Muscle of arm (tissue), 12 donors: Measurements from ENCODE around the gene LPP. TPM values are rescaled to one million over a fixed set of nuclear protein-coding genes. Genes with fewer than 3 reads are reported as not detected.
"Not testable (repeated sequence)": the region's sequence is repeated elsewhere in the genome, so short reads cannot be mapped to it uniquely, and the experiment has no call there.

Experiments used
- DNase-seq: peaks from one replicate; pipeline ENCODE4 v3.0.0-alpha.2; 2013
- polyA plus RNA-seq, 12 donors: library from polyadenylated mRNA; unstranded; fragments of 120-200 nt; gene quantifications; one replicate each; pipeline ENCODE4 v1.2.1, GENCODE V29; 2013; ENCODE audit not compliant: insufficient read length in 12 of 12

LPP gene
- polyA plus RNA-seq, 12 donors: 13.8 to 39.6 (median 16.4) TPM; not detected in 1

- no peak for DNase-seq
Measured at GRCh38 chr3:188581792-188582191, 427.8 kb downstream of the LPP start.

DNA sequence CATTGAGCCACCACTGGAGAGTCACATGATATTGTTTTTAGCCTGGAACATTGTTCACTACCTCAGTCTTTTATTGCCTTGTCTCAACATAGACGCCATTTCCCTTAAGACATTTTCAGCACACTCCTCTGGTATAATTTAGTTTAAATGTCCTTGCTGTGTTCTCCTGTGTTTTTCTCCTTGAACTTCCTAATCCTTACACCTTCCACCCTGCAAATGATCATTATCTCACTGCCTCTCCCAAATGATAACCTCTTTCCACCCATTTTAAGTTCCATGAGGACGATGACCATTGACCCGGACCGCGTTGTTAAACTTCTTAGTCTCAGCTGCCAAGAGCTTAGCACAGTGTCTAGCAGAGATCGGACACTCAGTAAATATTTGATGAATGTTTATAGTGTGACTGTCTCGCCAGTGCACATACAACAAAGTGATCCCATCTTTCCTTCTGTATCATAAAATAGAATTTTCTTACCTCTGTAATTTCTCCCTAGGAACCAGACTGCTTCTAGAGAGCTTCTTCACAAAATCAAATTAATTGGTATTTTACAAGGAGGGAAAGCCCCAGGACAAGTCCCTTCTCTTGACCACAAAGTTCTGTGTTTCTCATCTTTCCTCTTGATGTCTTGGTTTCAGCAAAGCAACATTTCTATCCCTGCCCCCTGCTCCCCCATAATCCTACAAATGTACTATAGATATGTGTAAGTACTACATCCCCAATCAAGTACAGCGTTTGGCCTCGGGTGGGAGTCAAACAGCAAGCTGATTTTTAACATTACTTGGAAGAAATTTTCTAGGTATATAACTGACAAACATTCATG is 429.6 kb downstream of the LPP start:
- DNase-seq: no peak

- DNase-seq: no peak
Measured at GRCh38 chr3:188584162-188584529, 430.2 kb downstream of the LPP start.

GRCh38 chr3:188584958-188585689 is 431.2 kb downstream of the LPP start:
- no peak for DNase-seq

- no peak for DNase-seq
Measured at GRCh38 chr3:188589071-188589470, 435.1 kb downstream of the LPP start.

GRCh38 chr3:188589771-188590170 is 435.8 kb downstream of the LPP start:
- no peak for DNase-seq

- DNase-seq: no peak
Measured at GRCh38 chr3:188590557-188590956, 436.6 kb downstream of the LPP start.

DNA sequence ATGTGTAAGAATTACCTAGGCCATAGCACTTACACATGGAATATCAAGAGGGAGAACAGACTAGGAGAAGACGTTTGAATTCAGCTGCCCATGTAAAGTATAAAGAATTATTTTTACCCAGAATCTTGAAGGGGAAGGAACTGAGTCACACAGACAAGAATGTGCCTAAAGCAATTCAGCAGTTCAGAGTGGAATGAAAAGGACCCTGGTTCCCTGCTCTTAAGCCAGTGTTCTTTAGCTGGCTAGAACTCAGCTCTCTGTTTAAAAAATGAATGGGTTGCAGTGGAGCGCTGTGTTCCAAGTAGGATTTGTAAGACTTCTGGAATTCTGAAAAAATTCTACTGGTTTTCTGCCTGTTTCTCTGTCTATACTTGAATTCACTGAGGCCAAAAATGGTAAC is 440.2 kb downstream of the LPP start:
- no peak for DNase-seq

- DNase-seq: no peak
Measured at GRCh38 chr3:188595890-188596376, 442.0 kb downstream of the LPP start.

DNA sequence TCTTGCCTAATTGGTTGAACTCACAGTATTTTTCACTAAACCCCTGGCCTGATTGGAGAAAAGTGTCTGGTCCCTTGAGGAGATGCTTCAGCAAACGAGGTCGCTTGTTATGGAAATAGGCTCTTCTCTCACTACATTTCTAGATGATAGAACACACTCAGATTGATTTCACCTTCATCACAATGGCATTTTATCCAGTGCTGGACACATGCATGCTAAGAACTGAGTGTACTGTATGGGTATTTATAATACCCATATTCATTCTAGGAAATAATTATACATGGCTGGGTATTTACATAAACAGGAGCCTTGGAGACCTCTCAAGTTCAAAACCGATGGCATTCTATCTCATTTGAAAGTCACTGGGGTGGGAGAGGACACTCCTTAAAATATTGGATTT is 444.9 kb downstream of the LPP start:
- DNase-seq: no peak

GRCh38 chr3:188602111-188602510 is 448.2 kb downstream of the LPP start:
- no peak for DNase-seq

GRCh38 chr3:188602620-188603019 is 448.7 kb downstream of the LPP start:
- DNase-seq: no peak

GRCh38 chr3:188604651-188605050 is 450.7 kb downstream of the LPP start:
- no peak for DNase-seq

- DNase-seq: no peak
Measured at GRCh38 chr3:188605231-188605630, 451.3 kb downstream of the LPP start.

- DNase-seq: no peak
Measured at GRCh38 chr3:188605905-188606304, 451.9 kb downstream of the LPP start.

GRCh38 chr3:188607805-188608315 is 453.9 kb downstream of the LPP start:
- DNase-seq: no peak

GRCh38 chr3:188608401-188608800 is 454.4 kb downstream of the LPP start:
- no peak for DNase-seq

- DNase-seq: not testable (repeated sequence)
Measured at GRCh38 chr3:188613721-188614120, 459.8 kb downstream of the LPP start.

GRCh38 chr3:188617270-188617669 is 463.3 kb downstream of the LPP start:
- no peak for DNase-seq

DNA sequence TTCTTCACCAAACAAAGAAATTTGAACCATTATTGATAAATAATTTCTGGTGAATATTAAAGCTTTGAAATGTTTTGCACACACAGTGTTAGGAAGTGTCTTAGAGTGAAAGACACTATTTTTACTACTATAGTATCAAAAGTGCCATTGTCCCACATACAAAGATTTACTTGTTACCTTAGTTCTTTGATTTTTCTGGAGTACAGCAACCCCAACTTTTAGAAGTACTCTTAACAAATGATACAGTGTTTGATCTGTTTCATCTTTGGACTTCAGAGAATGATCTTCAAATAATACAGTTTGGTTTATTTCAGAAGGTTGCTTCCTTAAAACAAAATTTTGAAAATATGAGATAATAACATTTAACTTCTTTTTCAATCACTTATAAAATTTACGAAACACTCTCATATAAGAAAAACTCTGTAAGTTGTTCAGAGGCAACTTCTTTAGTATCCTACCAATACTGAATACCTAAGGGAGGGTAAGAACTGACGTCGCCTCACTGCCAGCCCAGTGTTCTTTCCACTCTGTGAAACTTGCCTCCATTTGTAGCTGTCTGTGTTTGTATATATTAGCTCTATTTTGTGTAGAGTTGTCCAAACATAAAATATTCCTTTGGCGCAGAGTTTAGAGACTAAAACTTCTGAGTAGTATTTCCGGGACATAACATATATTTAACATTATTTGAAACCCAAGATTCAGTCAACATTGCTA is 464.2 kb downstream of the LPP start:
- DNase-seq: no peak

- DNase-seq: no peak
Measured at GRCh38 chr3:188620752-188621151, 466.8 kb downstream of the LPP start.

DNA sequence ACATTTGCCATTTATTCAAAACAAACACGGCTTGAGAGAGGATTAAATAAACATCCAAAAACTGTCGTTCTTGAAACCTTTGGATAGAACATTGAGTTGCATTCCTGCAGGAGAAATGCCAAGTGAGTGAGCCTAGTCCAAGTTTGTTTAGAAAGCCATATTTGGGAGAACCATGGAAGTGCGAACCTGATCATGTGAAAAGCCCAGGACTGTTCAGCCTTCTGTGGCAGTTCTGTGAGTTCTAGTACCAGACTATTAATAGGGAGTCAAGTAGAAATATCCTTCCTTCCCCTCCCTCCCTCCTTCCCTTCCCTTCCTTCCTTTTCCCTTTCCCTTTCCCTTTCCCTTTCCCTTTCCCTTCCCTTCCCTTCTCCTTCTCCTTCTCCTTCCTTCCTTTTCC is 470.4 kb downstream of the LPP start:
- DNase-seq: no peak
